PFSK-1 (cell line): ENCODE results near the gene NTPCR.

Experiments
- FOXP2 ChIP-seq: optimal IDR thresholded peaks from 2 replicates; pipeline ENCODE3; 2011; ENCODE audit warnings: borderline replicate concordance, control low read depth, inconsistent platforms; ENCODE audit not compliant: insufficient read depth; ENCODE audit errors: extremely low read length, extremely low read depth
- POLR2AphosphoS5 ChIP-seq: IDR thresholded peaks from 2 replicates; pipeline ENCODE4 v1.6.1; 2012; ENCODE audit warnings: low read depth, mild to moderate bottlenecking, control low read depth, low read length, moderate library complexity
- REST ChIP-seq, 2 experiments: IDR thresholded peaks; 2 replicates each; pipeline versions ENCODE4 v1.6.1 to v1.8.0; 2011 to 2012; ENCODE audit warnings: low read depth in 2 of 2, low read length in 2 of 2, control low read depth in 1 of 2, inconsistent platforms in 1 of 2, mild to moderate bottlenecking in 1 of 2, moderate library complexity in 1 of 2; ENCODE audit not compliant: insufficient read depth in 1 of 2
- SIN3A ChIP-seq: IDR thresholded peaks from 2 replicates; pipeline ENCODE4 v1.6.1; 2012; ENCODE audit warnings: mild to moderate bottlenecking, low read length, moderate library complexity, borderline replicate concordance; ENCODE audit not compliant: insufficient read depth
- TAF1 ChIP-seq: IDR thresholded peaks from 2 replicates; pipeline ENCODE4 v1.6.1; 2012; ENCODE audit warnings: low read length, control low read depth, borderline replicate concordance; ENCODE audit not compliant: insufficient read depth

The NTPCR gene

GRCh38 chr1:232962761-232963745, 12.6 kb downstream of the NTPCR start:
- TF ChIP-seq TAF1 (no peak), FOXP2 (no peak)

- TF ChIP-seq SIN3A: no peak
These were observed 14.2 kb downstream of the NTPCR start for GRCh38 chr1:232964601-232965000.

- no peak for TF ChIP-seq POLR2AphosphoS5
- TF ChIP-seq SIN3A: no peak
- TF ChIP-seq REST (IDR thresholded peaks at IDR 0.05; ENCODE audit: insufficient read depth in 1 of 2, low read depth in 2 of 2, low read length in 2 of 2): no peak
- no peak for TF ChIP-seq FOXP2
- no peak for TF ChIP-seq TAF1
These were observed 14.9 kb downstream of the NTPCR start for GRCh38 chr1:232965124-232965911.

- TF ChIP-seq SIN3A (no peak), POLR2AphosphoS5 (no peak), TAF1 (no peak), REST (IDR thresholded peaks at IDR 0.05; ENCODE audit: insufficient read depth in 1 of 2, low read depth in 2 of 2, low read length in 2 of 2) (no peak), FOXP2 (no peak)
These were observed 15.5 kb downstream of the NTPCR start for GRCh38 chr1:232965912-232966217.

GRCh38 chr1:232966663-232967062, 16.3 kb downstream of the NTPCR start:
- TF ChIP-seq TAF1 (no peak), SIN3A (no peak)

- TF ChIP-seq FOXP2 (no peak), REST (IDR thresholded peaks at IDR 0.05; ENCODE audit: insufficient read depth in 1 of 2, low read depth in 2 of 2, low read length in 2 of 2) (no peak), SIN3A (no peak), POLR2AphosphoS5 (no peak), TAF1 (no peak)
These were observed 18.0 kb downstream of the NTPCR start for GRCh38 chr1:232968391-232968790.
